AG04450 (cell line): ENCODE results near the gene DCAF5. TPM values are rescaled to one million over a fixed set of nuclear protein-coding genes. Genes with fewer than 3 reads are reported as not detected.

Experiments
- CTCF ChIA-PET: fragments of 300-600, 350-600 bp; formaldehyde crosslinking; extraction: SDS; loops from one replicate; lab custom pipeline; 2022; ENCODE audit warnings: antibody characterized with exemption, inconsistent platforms; lab: Charles Lee
- POLR2A ChIA-PET: fragments of 350-600 bp; formaldehyde crosslinking; extraction: SDS; loops from one replicate; lab custom pipeline; 2021; ENCODE audit warnings: antibody characterized with exemption, inconsistent platforms; lab: Yijun Ruan, JAX
- DNase-seq: peaks from one replicate; pipeline ENCODE4 v3.0.0-alpha.2; 2011; ENCODE audit warnings: low read depth, low spot score
- H3K27ac ChIP-seq: one replicate; pipeline ENCODE4 v1.5.1; 2012; ENCODE audit warnings: low read depth, low read length, control low read depth
- H3K27me3 ChIP-seq: one replicate; pipeline ENCODE4 v1.6.0; 2012; ENCODE audit warnings: low read length; ENCODE audit not compliant: control insufficient read depth, insufficient read depth
- H3K4me3 ChIP-seq: 2 replicates; pipeline ENCODE4 v1.5.1; 2011; ENCODE audit warnings: mild to moderate bottlenecking, low read depth, low read length, control low read depth
- H3K9me3 ChIP-seq: 2 replicates; pipeline ENCODE4 v1.5.1; 2012; ENCODE audit warnings: low read length; ENCODE audit not compliant: control insufficient read depth, insufficient read depth
- CTCF ChIP-seq: IDR thresholded peaks from 2 replicates; pipeline ENCODE4 v1.5.1; 2011; ENCODE audit warnings: low read depth, low read length, control low read depth, inconsistent platforms
- polyA minus RNA-seq: library from RNA; depleted of rRNA, polyadenylated mRNA; stranded (reverse); fragments of >200 nt; gene quantifications from 2 replicates; pipeline ENCODE4 v1.2.3, GENCODE V29; 2011; rRNA and poly(A)+ RNA removed
- polyA plus RNA-seq: library from polyadenylated mRNA; depleted of rRNA; stranded (reverse); fragments of >200 nt; gene quantifications from 2 replicates; pipeline ENCODE4 v1.2.3, GENCODE V29; 2011; rRNA removed

DCAF5 gene
- polyA plus RNA-seq (32.4 and 34.1 TPM in 2 replicates), polyA minus RNA-seq (36.6 and 41.9 TPM in 2 replicates)

- H3K4me3 ChIP-seq = peak within 1 kb of the TSS; percentile 88
- TF ChIP-seq CTCF = no peak
- ChIA-PET POLR2A (interaction anchor here (0.6 to 1.0 kb wide), 4 partner anchors 20 to 1818 kb away, joined by 3 read pairs; partner anchors contain the start of genes ERH and SLC39A9), CTCF (interaction anchor here (3.8 kb wide), 1 partner anchor 20 kb away, joined by 17 read pairs; no protein-coding TSS in a partner anchor)
- H3K9me3 ChIP-seq = no peaks in the 10 kb centered on the region; the same call in 1 of the 2 replicates
- H3K27ac ChIP-seq = peak within 1 kb of the TSS; percentile 81
- no peaks in the 10 kb centered on the region for H3K27me3 ChIP-seq
- no peak for DNase-seq
These were observed at the start of gene DCAF5 for GRCh38 chr14:69152902-69153151. Gene DCAF5, minus strand, starts transcription at chr14:69153119. Its CDS starts 141 bp downstream, at chr14:69152978.

- no peak overlapping the region for H3K27ac ChIP-seq
- POLR2A ChIA-PET = no interaction called here
- TF ChIP-seq CTCF = no peak
- CTCF ChIA-PET = interaction anchor here (0.6 kb wide), 2 partner anchors 14 to 16 kb away, joined by 4 to 5 read pairs; no protein-coding TSS in a partner anchor
- H3K9me3 ChIP-seq = no peaks in the 10 kb centered on the region
- H3K4me3 ChIP-seq = no peak overlapping the region
- H3K27me3 ChIP-seq = no peaks in the 10 kb centered on the region
- DNase-seq = no peak
These were observed 46.9 kb upstream of the DCAF5 start for GRCh38 chr14:69199786-69200185.

GRCh38 chr14:69193721-69194120, 40.8 kb upstream of the DCAF5 start:
- Histone ChIP-seq H3K9me3 (no peaks in the 10 kb centered on the region; the same call in 1 of the 2 replicates), H3K27me3 (no peaks in the 10 kb centered on the region), H3K27ac (no peak overlapping the region), H3K4me3 (no peak overlapping the region)
- DNase-seq = no peak
- CTCF ChIA-PET = no interaction called here
- POLR2A ChIA-PET = no interaction called here
- no peak for TF ChIP-seq CTCF

- CTCF ChIA-PET = interaction anchor here (0.5 to 1.0 kb wide), 4 partner anchors 48 to 63 kb away, joined by 3 to 4 read pairs (median 3); no protein-coding TSS in a partner anchor
These were observed 38.6 kb upstream of the DCAF5 start, which contains the start of gene EXD2 for GRCh38 chr14:69191340-69192111. Gene EXD2, plus strand, starts transcription at chr14:69191498. Its CDS starts 17,973 bp downstream, at chr14:69209471.

More at GRCh38 chr14:69191340-69192111, 38.6 kb upstream of the DCAF5 start, which contains the start of gene EXD2:
- H3K4me3 ChIP-seq = peak within 1 kb of the TSS; percentile 88
- TF ChIP-seq CTCF = no peak
- peak; percentile 27 for DNase-seq
- POLR2A ChIA-PET = interaction anchor here (0.7 kb wide), 1 partner anchor 207 kb away, joined by 3 read pairs; the partner anchor contains the start of genes ERH and SLC39A9
- no peak within 1 kb of the TSS for H3K27ac ChIP-seq
- H3K27me3 ChIP-seq = peaks cover 3% of the 10 kb centered on the region
- no peaks in the 10 kb centered on the region; the same call in 1 of the 2 replicates for H3K9me3 ChIP-seq
